ENCODE data around the gene RBSN.

- no peak for TF ChIP-seq CTCF (IDR thresholded peaks at IDR 0.05)
- no peak for TF ChIP-seq EZH2 (IDR thresholded peaks at IDR 0.05; ENCODE audit: borderline replicate concordance, insufficient read depth, low read depth, low read length, poor library complexity, severe bottlenecking)
These were observed 42.1 kb downstream of the RBSN start for GRCh38 chr3:15056676-15057404.

Measured in B cell (primary cell).